GM21825 (cell line): ENCODE measurements around the gene KRT222.

Experiments used
- ATAC-seq: cut with Tn5 transposase; IDR thresholded peaks from one replicate; pipeline ENCODE4 v1.9.1; 2021; ENCODE audit warnings: mild to moderate bottlenecking, moderate library complexity; ENCODE audit not compliant: unreplicated experiment

Gene KRT222

GRCh38 chr17:40615841-40616476 is 49.0 kb downstream of the KRT222 start:
- no peak for ATAC-seq

- peak; percentile 50 for ATAC-seq
Observed at GRCh38 chr17:40615068-40615840, 49.7 kb downstream of the KRT222 start.

GRCh38 chr17:40614431-40615067 is 50.4 kb downstream of the KRT222 start:
- peak; percentile 18 for ATAC-seq

GRCh38 chr17:40613467-40614154 is 51.4 kb downstream of the KRT222 start:
- no peak for ATAC-seq

GRCh38 chr17:40612599-40613244 is 52.3 kb downstream of the KRT222 start:
- no peak for ATAC-seq

- no peak for ATAC-seq
Observed at GRCh38 chr17:40611840-40612474, 53.0 kb downstream of the KRT222 start.

- ATAC-seq: no peak
Observed at GRCh38 chr17:40610359-40610758, 54.6 kb downstream of the KRT222 start.

GRCh38 chr17:40608061-40608581 is 56.9 kb downstream of the KRT222 start:
- no peak for ATAC-seq

- no peak for ATAC-seq
Observed at GRCh38 chr17:40607641-40608040, 57.3 kb downstream of the KRT222 start.

GRCh38 chr17:40606548-40607353 is 58.2 kb downstream of the KRT222 start:
- ATAC-seq: no peak

- ATAC-seq: no peak
Observed at GRCh38 chr17:40605306-40605705, 59.7 kb downstream of the KRT222 start.
